CD4-positive, alpha-beta T cell (primary cell): Measurements from ENCODE around the gene APC2. TPM values are rescaled to one million over a fixed set of nuclear protein-coding genes. Genes with fewer than 3 reads are reported as not detected.
A peak's percentile ranks its signal among the peaks of the same experiment; 100 is the strongest.

Experiments used
- ATAC-seq: fragments of 200-7000 bp; cut with Tn5 transposase; one replicate; pipeline ENCODE4 v1.10.0; 2022; ENCODE audit warnings: mild to moderate bottlenecking; ENCODE audit not compliant: poor library complexity
- CTCF ChIA-PET: fragments of 350-600 bp; sonication (Branson Sonifier 250); formaldehyde crosslinking; loops from one replicate; lab custom pipeline; 2021; ENCODE audit warnings: antibody characterized with exemption, inconsistent platforms; lab: Charles Lee
- POLR2A ChIA-PET: fragments of 350-600 bp; sonication (Branson Sonifier 250); formaldehyde crosslinking; loops from one replicate; lab custom pipeline; 2021; ENCODE audit warnings: antibody characterized with exemption, inconsistent platforms; lab: Charles Lee
- DNase-seq, 14 experiments: peaks; one replicate each; pipeline ENCODE4 v3.0.0-alpha.2; 2013 to 2020; ENCODE audit warnings: mixed read lengths in 2 of 14
- H3K27ac ChIP-seq, 2 donors: one replicate each; pipeline versions ENCODE4 v1.5.1 to v1.7.0; 2013; ENCODE audit warnings: low read length in 2 of 2, low read depth in 1 of 2, mild to moderate bottlenecking in 1 of 2
- H3K27me3 ChIP-seq, 2 experiments: 1 replicate in 1 of 2; 2 replicates in 1 of 2; pipeline versions ENCODE4 v1.6.1 to v1.7.0; 2013; ENCODE audit warnings: low read length in 2 of 2, control low read depth in 1 of 2, mild to moderate bottlenecking in 1 of 2, moderate library complexity in 1 of 2; ENCODE audit not compliant: insufficient read depth in 2 of 2, control insufficient read depth in 1 of 2
- H3K36me3 ChIP-seq: one replicate; pipeline ENCODE4 v1.6.1; 2013; ENCODE audit warnings: low read length, control low read depth; ENCODE audit not compliant: insufficient read depth
- H3K4me1 ChIP-seq: one replicate; pipeline ENCODE4 v1.6.1; 2013; ENCODE audit warnings: low read length, control low read depth; ENCODE audit not compliant: insufficient read depth
- H3K4me3 ChIP-seq: one replicate; pipeline ENCODE4 v1.5.1; 2013; ENCODE audit warnings: mild to moderate bottlenecking, low read length, moderate library complexity
- H3K9me3 ChIP-seq, 2 experiments: 1 replicate in 1 of 2; 2 replicates in 1 of 2; pipeline versions ENCODE4 v1.6.1 to v1.7.0; 2013; ENCODE audit warnings: low read length in 2 of 2, mild to moderate bottlenecking in 2 of 2, control low read depth in 1 of 2, moderate library complexity in 1 of 2; ENCODE audit not compliant: control insufficient read depth in 1 of 2, insufficient read depth in 1 of 2
- H3K27ac Mint-ChIP-seq: one replicate; pipeline ENCODE4 v1.8.0; 2020; ENCODE audit warnings: mixed read lengths
- H3K27me3 Mint-ChIP-seq: one replicate; pipeline ENCODE4 v1.8.0; 2021; ENCODE audit warnings: mixed read lengths
- H3K36me3 Mint-ChIP-seq: one replicate; pipeline ENCODE4 v1.8.0; 2021; ENCODE audit warnings: low read depth, mixed read lengths
- H3K4me1 Mint-ChIP-seq: one replicate; pipeline ENCODE4 v1.8.0; 2021; ENCODE audit warnings: low read depth, mixed read lengths
- H3K4me3 Mint-ChIP-seq: one replicate; pipeline ENCODE4 v1.8.0; 2020; ENCODE audit warnings: mild to moderate bottlenecking, mixed read lengths
- H3K9me3 Mint-ChIP-seq: one replicate; pipeline ENCODE4 v1.8.0; 2020; ENCODE audit warnings: mixed read lengths
- intact Hi-C, 2 experiments: fragments of 100-400 bp; cut with DNase I in 1 of 2; cut with micrococcal nuclease in 1 of 2; formaldehyde crosslinking; loops; one replicate each; pipeline versions ENCODE4 v1.15.1 to v1.9.0; 2023 to 2025; cut with DNase I, micrococcal nuclease
- total RNA-seq, 174 experiments: library from RNA in 2 of 174; stranded (reverse) in 2 of 174; gene quantifications; one replicate each; pipeline ENCODE4 v1.2.3 and lab custom pipeline; 2021 to 2026
- TF ChIP-seq, protein P1 (sequence below): fragments of 200-600 bp; IDR thresholded peaks from one replicate; pipeline ENCODE4 v1.8.0; 2022; ENCODE audit warnings: antibody characterized with exemption, mild to moderate bottlenecking

APC2 gene
- total RNA-seq, 2 experiments from 2014 or later = 0.20 to 0.30 TPM

DNA sequence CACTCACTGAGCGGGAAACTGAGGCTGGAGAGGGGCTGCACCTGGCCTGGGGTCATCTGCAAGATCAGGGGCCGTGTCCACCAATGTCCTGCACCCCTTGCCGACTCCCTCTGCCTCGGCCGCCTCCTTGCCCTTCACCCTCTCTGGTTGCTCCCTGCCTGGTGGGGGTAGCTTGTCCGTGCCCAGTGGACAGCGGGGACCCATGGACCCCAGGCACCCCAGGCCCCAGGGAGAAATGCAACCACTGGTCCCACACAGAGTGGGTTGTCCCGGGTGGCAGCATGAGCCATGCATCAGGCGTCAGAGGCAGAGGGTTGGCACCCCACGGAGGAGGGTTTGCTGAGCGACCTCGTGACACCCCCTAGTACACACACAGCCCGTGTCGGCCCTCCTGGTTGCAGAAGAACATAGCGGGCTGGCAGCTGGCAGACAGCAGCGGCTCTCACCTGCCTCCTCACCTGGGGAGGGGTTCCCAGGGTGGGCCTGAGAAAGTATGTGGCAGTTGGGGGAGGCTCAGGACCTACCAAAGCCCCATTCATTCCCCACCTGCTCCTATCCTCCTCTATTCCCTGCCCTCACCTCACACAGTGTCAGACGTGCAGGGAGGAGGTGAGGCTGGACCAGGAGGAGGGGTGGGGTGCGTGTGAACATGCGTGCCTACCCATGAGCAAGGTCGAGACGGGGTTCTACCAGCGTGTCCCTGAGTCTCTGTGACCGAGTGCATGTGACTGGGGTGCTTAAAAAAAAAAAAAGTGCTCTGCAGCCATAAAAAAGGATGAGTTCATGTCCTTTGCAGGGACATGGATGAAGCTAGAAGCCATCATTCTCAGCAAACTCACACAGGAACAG lies 54.2 kb downstream of the APC2 start:
- Histone ChIP-seq H3K4me3 (no peak overlapping the region), H3K27me3 (peaks cover 13% of the 10 kb centered on the region in 2 experiments), H3K27ac (no peak overlapping the region), H3K36me3 (no peaks in the 10 kb centered on the region), H3K9me3 (peaks cover 0 to 36% of the 10 kb centered on the region in 2 experiments), H3K4me1 (peaks cover 29% of the 10 kb centered on the region)
- TF ChIP-seq, protein P1, sequence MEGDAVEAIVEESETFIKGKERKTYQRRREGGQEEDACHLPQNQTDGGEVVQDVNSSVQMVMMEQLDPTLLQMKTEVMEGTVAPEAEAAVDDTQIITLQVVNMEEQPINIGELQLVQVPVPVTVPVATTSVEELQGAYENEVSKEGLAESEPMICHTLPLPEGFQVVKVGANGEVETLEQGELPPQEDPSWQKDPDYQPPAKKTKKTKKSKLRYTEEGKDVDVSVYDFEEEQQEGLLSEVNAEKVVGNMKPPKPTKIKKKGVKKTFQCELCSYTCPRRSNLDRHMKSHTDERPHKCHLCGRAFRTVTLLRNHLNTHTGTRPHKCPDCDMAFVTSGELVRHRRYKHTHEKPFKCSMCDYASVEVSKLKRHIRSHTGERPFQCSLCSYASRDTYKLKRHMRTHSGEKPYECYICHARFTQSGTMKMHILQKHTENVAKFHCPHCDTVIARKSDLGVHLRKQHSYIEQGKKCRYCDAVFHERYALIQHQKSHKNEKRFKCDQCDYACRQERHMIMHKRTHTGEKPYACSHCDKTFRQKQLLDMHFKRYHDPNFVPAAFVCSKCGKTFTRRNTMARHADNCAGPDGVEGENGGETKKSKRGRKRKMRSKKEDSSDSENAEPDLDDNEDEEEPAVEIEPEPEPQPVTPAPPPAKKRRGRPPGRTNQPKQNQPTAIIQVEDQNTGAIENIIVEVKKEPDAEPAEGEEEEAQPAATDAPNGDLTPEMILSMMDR = no peak
- Mint-ChIP-seq H3K36me3 (no peaks in the 10 kb centered on the region), H3K4me3 (no peak overlapping the region), H3K27ac (no peak overlapping the region), H3K27me3 (peaks cover 19% of the 10 kb centered on the region), H3K4me1 (peaks cover 14% of the 10 kb centered on the region), H3K9me3 (no peaks in the 10 kb centered on the region)
- no peak for ATAC-seq
- CTCF ChIA-PET = no interaction called here
- POLR2A ChIA-PET = no interaction called here
- DNase-seq = no peak
- intact Hi-C loops = no loop called here

DNA sequence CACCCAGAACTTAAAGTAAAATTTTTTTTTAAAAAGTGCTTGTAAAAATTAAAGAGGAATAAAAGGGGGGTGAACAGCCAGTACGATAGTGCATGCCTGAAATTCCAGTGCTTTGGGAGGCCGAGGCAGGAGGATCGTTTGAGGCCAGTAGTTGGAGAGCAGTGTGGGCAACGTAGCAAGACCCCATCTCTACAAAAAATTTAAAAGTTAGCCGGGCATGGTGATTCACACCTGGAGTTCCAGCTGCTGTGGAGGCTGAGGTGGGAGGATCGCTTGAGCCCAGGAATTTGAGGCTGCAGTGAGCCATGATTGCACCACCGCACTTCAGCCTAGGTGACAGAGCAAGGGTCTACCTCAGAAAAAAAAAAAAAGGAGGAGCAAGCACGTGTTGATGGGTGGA lies 55.1 kb downstream of the APC2 start:
- ChIA-PET POLR2A (no interaction called here), CTCF (no interaction called here)
- no peak overlapping the region for H3K27ac ChIP-seq
- no peak for ATAC-seq
- H3K27ac Mint-ChIP-seq = no peak overlapping the region
- TF ChIP-seq, protein P1 = no peak
- H3K27me3 Mint-ChIP-seq = peaks cover 22% of the 10 kb centered on the region
- intact Hi-C loops = no loop called here
- H3K9me3 Mint-ChIP-seq = no peaks in the 10 kb centered on the region
- no peak overlapping the region for H3K4me3 Mint-ChIP-seq
- peaks cover 13% of the 10 kb centered on the region in 2 experiments for H3K27me3 ChIP-seq
- H3K36me3 ChIP-seq = no peaks in the 10 kb centered on the region
- peaks cover 14% of the 10 kb centered on the region for H3K4me1 Mint-ChIP-seq
- H3K4me3 ChIP-seq = no peak overlapping the region
- H3K9me3 ChIP-seq = peaks cover 0 to 37% of the 10 kb centered on the region in 2 experiments
- no peak for DNase-seq
- H3K36me3 Mint-ChIP-seq = no peaks in the 10 kb centered on the region
- H3K4me1 ChIP-seq = peaks cover 29% of the 10 kb centered on the region

DNA sequence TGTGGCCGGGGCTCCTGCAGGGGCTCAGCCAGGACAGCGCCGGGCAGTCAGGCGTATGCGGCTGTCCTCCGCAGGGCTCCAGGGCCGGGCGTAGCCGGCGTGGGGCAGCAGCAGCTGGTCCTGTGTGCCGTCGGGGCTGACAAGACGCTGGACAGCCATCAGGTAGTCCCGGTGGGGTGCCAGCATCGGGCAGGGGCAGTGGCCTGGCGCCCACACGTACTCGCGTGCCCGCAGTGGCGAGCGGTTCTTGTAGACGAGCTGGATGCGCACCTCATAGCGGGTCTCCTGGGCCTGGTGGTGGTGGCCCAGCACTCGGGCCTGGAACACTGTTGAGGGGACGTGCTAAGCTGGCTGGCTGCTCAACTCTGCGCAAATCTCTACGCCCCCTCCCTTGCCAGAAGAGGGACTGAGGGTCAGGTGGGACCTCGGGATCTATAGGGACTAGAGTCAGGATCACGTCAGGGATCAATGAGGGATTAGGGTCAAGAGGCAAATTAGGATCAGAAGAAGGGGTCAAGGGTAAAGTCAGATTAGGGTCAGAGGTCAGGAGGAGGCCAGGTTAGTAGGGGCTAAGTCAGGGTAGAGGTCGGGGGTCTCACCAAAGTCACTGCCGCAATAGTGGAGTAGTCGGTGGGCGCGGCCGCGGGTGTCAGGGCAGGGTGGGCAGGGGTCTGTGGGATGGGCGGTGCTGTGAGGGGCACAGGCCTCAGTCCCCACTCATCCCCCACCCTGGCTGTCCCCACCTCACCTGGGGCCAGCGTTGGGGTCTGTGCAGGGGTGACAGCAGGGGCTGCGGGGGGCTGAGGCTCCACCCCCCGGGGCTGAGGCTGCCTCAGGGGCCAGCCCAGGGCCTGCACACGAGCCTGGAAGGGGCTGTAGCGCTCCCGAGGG lies 56.3 kb downstream of the APC2 start:
- H3K4me3 ChIP-seq = no peak overlapping the region
- ATAC-seq (no peak), DNase-seq (no peak)
- ChIA-PET CTCF (no interaction called here), POLR2A (interaction anchor here (0.7 kb wide), 1 partner anchor 15 kb away, joined by 5 read pairs; the partner anchor contains the start of gene REEP6)
- H3K27ac ChIP-seq = no peak overlapping the region
- no peaks in the 10 kb centered on the region for H3K36me3 Mint-ChIP-seq
- intact Hi-C loops = no loop called here
- H3K27me3 ChIP-seq = peaks cover 13% of the 10 kb centered on the region in 2 experiments
- H3K9me3 Mint-ChIP-seq = no peaks in the 10 kb centered on the region
- H3K4me1 ChIP-seq = peaks cover 29% of the 10 kb centered on the region
- H3K27me3 Mint-ChIP-seq = peaks cover 29% of the 10 kb centered on the region
- H3K4me1 Mint-ChIP-seq = peaks cover 20% of the 10 kb centered on the region
- no peaks in the 10 kb centered on the region for H3K36me3 ChIP-seq
- no peak overlapping the region for H3K4me3 Mint-ChIP-seq
- H3K27ac Mint-ChIP-seq = peak overlapping the region; percentile 69
- TF ChIP-seq, protein P1 = no peak
- peaks cover 0 to 39% of the 10 kb centered on the region in 2 experiments for H3K9me3 ChIP-seq
